NCI-H2196 treated with DMSO at 0.1 percent for 48 hours (cell line): ENCODE results near the gene AGTPBP1.

ENCODE experiments used
- DNase-seq: peaks from one replicate; lab custom pipeline; 2025; ENCODE audit not compliant: unreplicated experiment; lab: John Stamatoyannopoulos, UW

The AGTPBP1 gene

GRCh38 chr9:85510830-85511504 is 230.8 kb downstream of the AGTPBP1 start:
- no peak for DNase-seq

- DNase-seq = no peak
These were observed 233.1 kb downstream of the AGTPBP1 start for GRCh38 chr9:85508616-85509015.

GRCh38 chr9:85505612-85506011 is 236.1 kb downstream of the AGTPBP1 start:
- DNase-seq = no peak

GRCh38 chr9:85502815-85503655 is 238.7 kb downstream of the AGTPBP1 start:
- DNase-seq = no peak

GRCh38 chr9:85501882-85502281 is 239.9 kb downstream of the AGTPBP1 start:
- no peak for DNase-seq

GRCh38 chr9:85501456-85501855 is 240.3 kb downstream of the AGTPBP1 start:
- no peak for DNase-seq
